ENCODE results near the gene HSPA12B.
A peak's percentile ranks its signal among the peaks of the same experiment; 100 is the strongest.

HSPA12B gene

GRCh38 chr20:3775457-3776108 is 43.1 kb downstream of the HSPA12B start:
- H3K36me3 ChIP-seq (ENCODE audit: control insufficient read depth, insufficient read depth, low read length), result no peaks in the 10 kb centered on the region
- no peak overlapping the region for H3K27ac ChIP-seq (ENCODE audit: low read depth, low read length)
- H3K27me3 ChIP-seq (ENCODE audit: control insufficient read depth, insufficient read depth, low read length), result peaks cover 42% of the 10 kb centered on the region
- H3K9ac ChIP-seq (ENCODE audit: low read depth, low read length), result no peak overlapping the region
- H3K4me1 ChIP-seq (ENCODE audit: control insufficient read depth, insufficient read depth, low read length), result peaks cover 10% of the 10 kb centered on the region
- no peak overlapping the region for H3K4me3 ChIP-seq (ENCODE audit: low read depth, low read length)
- no peaks in the 10 kb centered on the region for H3K9me3 ChIP-seq (ENCODE audit: control insufficient read depth, insufficient read depth, low read length)

GRCh38 chr20:3777381-3777715 is 44.9 kb downstream of the HSPA12B start:
- Histone ChIP-seq H3K36me3 (ENCODE audit: control insufficient read depth, insufficient read depth, low read length) (no peaks in the 10 kb centered on the region), H3K9me3 (ENCODE audit: control insufficient read depth, insufficient read depth, low read length) (no peaks in the 10 kb centered on the region), H3K9ac (ENCODE audit: low read depth, low read length) (no peak overlapping the region), H3K4me3 (ENCODE audit: low read depth, low read length) (peak overlapping the region; percentile 69), H3K27me3 (ENCODE audit: control insufficient read depth, insufficient read depth, low read length) (peaks cover 44% of the 10 kb centered on the region), H3K4me1 (ENCODE audit: control insufficient read depth, insufficient read depth, low read length) (peaks cover 10% of the 10 kb centered on the region), H3K27ac (ENCODE audit: low read depth, low read length) (no peak overlapping the region)

GRCh38 chr20:3777716-3778629 is 45.5 kb downstream of the HSPA12B start:
- Histone ChIP-seq H3K27me3 (ENCODE audit: control insufficient read depth, insufficient read depth, low read length) (peaks cover 44% of the 10 kb centered on the region), H3K9me3 (ENCODE audit: control insufficient read depth, insufficient read depth, low read length) (no peaks in the 10 kb centered on the region), H3K4me3 (ENCODE audit: low read depth, low read length) (peak overlapping the region; percentile 69), H3K36me3 (ENCODE audit: control insufficient read depth, insufficient read depth, low read length) (no peaks in the 10 kb centered on the region), H3K9ac (ENCODE audit: low read depth, low read length) (peak overlapping the region; percentile 32; the same call in 1 of the 2 replicates), H3K4me1 (ENCODE audit: control insufficient read depth, insufficient read depth, low read length) (peaks cover 10% of the 10 kb centered on the region), H3K27ac (ENCODE audit: low read depth, low read length) (no peak overlapping the region)

- no peak overlapping the region for H3K4me3 ChIP-seq (ENCODE audit: low read depth, low read length)
- H3K4me1 ChIP-seq (ENCODE audit: control insufficient read depth, insufficient read depth, low read length), result peaks cover 10% of the 10 kb centered on the region
- H3K9ac ChIP-seq (ENCODE audit: low read depth, low read length), result no peak overlapping the region
- H3K27me3 ChIP-seq (ENCODE audit: control insufficient read depth, insufficient read depth, low read length), result peaks cover 44% of the 10 kb centered on the region
- H3K9me3 ChIP-seq (ENCODE audit: control insufficient read depth, insufficient read depth, low read length), result no peaks in the 10 kb centered on the region
- H3K27ac ChIP-seq (ENCODE audit: low read depth, low read length), result no peak overlapping the region
- H3K36me3 ChIP-seq (ENCODE audit: control insufficient read depth, insufficient read depth, low read length), result no peaks in the 10 kb centered on the region
Observed at GRCh38 chr20:3778976-3779375, 46.5 kb downstream of the HSPA12B start.

GRCh38 chr20:3781153-3781910 is 48.8 kb downstream of the HSPA12B start, which contains the start of gene SPEF1:
Gene SPEF1, minus strand, starts transcription at chr20:3781448. Its CDS starts 161 bp downstream, at chr20:3781287.
- Histone ChIP-seq H3K27ac (ENCODE audit: low read depth, low read length) (peak within 1 kb of the TSS; percentile 34), H3K27me3 (ENCODE audit: control insufficient read depth, insufficient read depth, low read length) (peaks cover 36% of the 10 kb centered on the region), H3K36me3 (ENCODE audit: control insufficient read depth, insufficient read depth, low read length) (peaks cover 3% of the 10 kb centered on the region; the same call in 1 of the 2 replicates), H3K4me3 (ENCODE audit: low read depth, low read length) (peak within 1 kb of the TSS; percentile 61), H3K9ac (ENCODE audit: low read depth, low read length) (no peak within 1 kb of the TSS), H3K4me1 (ENCODE audit: control insufficient read depth, insufficient read depth, low read length) (peaks cover 10% of the 10 kb centered on the region), H3K9me3 (ENCODE audit: control insufficient read depth, insufficient read depth, low read length) (no peaks in the 10 kb centered on the region)

DNA sequence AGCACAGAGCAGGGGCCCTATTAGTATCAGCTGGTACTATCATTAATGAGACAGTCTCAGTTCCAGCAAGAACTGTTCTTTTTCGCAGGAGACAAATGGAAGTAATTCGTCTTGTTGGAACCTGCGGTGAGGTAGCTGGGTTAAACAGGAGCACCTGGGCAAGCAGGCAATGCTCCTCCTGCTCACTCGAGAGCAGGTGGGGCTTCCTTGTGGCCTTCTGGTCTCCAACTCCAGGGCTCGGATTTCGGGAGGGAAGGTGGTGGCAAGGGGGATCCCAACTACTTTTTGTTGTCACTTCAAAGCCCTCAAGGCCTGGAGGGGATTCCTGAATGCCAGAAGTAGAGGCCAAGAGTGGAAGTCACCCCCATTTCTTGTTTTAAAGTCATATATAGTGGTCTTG is 50.1 kb downstream of the HSPA12B start:
- Histone ChIP-seq H3K27me3 (ENCODE audit: control insufficient read depth, insufficient read depth, low read length) (peaks cover 24% of the 10 kb centered on the region), H3K36me3 (ENCODE audit: control insufficient read depth, insufficient read depth, low read length) (peaks cover 3% of the 10 kb centered on the region; the same call in 1 of the 2 replicates), H3K9ac (ENCODE audit: low read depth, low read length) (no peak overlapping the region), H3K27ac (ENCODE audit: low read depth, low read length) (no peak overlapping the region), H3K4me3 (ENCODE audit: low read depth, low read length) (no peak overlapping the region), H3K4me1 (ENCODE audit: control insufficient read depth, insufficient read depth, low read length) (peaks cover 6% of the 10 kb centered on the region), H3K9me3 (ENCODE audit: control insufficient read depth, insufficient read depth, low read length) (no peaks in the 10 kb centered on the region)

DNA sequence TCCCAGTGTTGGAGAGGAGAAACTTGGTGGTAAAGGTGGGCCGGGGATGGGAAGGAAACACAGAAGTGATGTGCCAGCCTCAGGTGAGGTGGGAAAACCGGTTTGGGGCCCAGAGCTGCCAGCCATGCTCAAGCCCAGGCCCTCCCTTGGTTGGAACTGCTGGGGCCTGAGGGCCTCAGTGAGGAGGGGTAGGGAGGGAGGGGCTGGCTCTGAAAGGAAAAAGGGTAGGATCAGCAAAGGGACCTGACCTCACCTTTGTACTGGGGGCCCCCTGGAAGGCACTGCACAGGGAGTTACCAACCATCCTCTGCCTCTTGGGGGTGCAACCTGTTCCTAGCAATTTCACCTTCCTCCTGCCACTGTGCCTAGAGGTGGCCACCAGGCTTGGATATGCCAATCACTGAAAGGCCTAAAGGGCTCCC is 50.6 kb downstream of the HSPA12B start:
- Histone ChIP-seq H3K36me3 (ENCODE audit: control insufficient read depth, insufficient read depth, low read length) (peaks cover 3% of the 10 kb centered on the region; the same call in 1 of the 2 replicates), H3K9ac (ENCODE audit: low read depth, low read length) (no peak overlapping the region), H3K27ac (ENCODE audit: low read depth, low read length) (no peak overlapping the region), H3K4me3 (ENCODE audit: low read depth, low read length) (no peak overlapping the region), H3K27me3 (ENCODE audit: control insufficient read depth, insufficient read depth, low read length) (peaks cover 24% of the 10 kb centered on the region), H3K9me3 (ENCODE audit: control insufficient read depth, insufficient read depth, low read length) (no peaks in the 10 kb centered on the region), H3K4me1 (ENCODE audit: control insufficient read depth, insufficient read depth, low read length) (peaks cover 6% of the 10 kb centered on the region)

- Histone ChIP-seq H3K27me3 (ENCODE audit: control insufficient read depth, insufficient read depth, low read length) (peaks cover 19% of the 10 kb centered on the region), H3K4me1 (ENCODE audit: control insufficient read depth, insufficient read depth, low read length) (peaks cover 1% of the 10 kb centered on the region; the same call in 1 of the 2 replicates), H3K9me3 (ENCODE audit: control insufficient read depth, insufficient read depth, low read length) (no peaks in the 10 kb centered on the region), H3K4me3 (ENCODE audit: low read depth, low read length) (no peak overlapping the region), H3K9ac (ENCODE audit: low read depth, low read length) (no peak overlapping the region), H3K36me3 (ENCODE audit: control insufficient read depth, insufficient read depth, low read length) (peaks cover 3% of the 10 kb centered on the region; the same call in 1 of the 2 replicates), H3K27ac (ENCODE audit: low read depth, low read length) (no peak overlapping the region)
Observed at GRCh38 chr20:3783511-3784195, 51.2 kb downstream of the HSPA12B start.

- H3K27ac ChIP-seq (ENCODE audit: low read depth, low read length), result no peak overlapping the region
- H3K27me3 ChIP-seq (ENCODE audit: control insufficient read depth, insufficient read depth, low read length), result peaks cover 12% of the 10 kb centered on the region
- no peaks in the 10 kb centered on the region for H3K4me1 ChIP-seq (ENCODE audit: control insufficient read depth, insufficient read depth, low read length)
- no peak overlapping the region for H3K4me3 ChIP-seq (ENCODE audit: low read depth, low read length)
- H3K9me3 ChIP-seq (ENCODE audit: control insufficient read depth, insufficient read depth, low read length), result no peaks in the 10 kb centered on the region
- H3K36me3 ChIP-seq (ENCODE audit: control insufficient read depth, insufficient read depth, low read length), result peaks cover 3% of the 10 kb centered on the region; the same call in 1 of the 2 replicates
- H3K9ac ChIP-seq (ENCODE audit: low read depth, low read length), result no peak overlapping the region
Observed at GRCh38 chr20:3784216-3784853, 51.9 kb downstream of the HSPA12B start.

DNA sequence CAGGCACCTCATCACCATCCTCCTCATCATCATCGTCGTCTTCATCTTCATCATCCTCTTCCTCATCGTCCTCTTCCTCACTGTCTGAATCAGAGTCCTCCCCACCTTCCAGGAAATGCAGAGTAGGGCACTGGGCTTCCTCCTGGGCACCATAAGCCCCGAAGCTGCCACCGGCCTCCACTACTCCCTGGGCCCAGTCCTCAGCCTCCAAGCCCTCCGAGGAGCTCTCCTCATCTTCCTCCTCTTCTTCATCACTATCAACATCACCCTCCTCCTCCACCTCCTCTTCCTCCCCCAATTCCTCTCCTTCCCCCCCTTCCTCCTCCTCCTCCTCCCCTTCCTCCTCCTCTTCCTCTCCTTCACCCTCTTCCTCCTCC is 52.4 kb downstream of the HSPA12B start:
- H3K9me3 ChIP-seq (ENCODE audit: control insufficient read depth, insufficient read depth, low read length), result no peaks in the 10 kb centered on the region
- H3K36me3 ChIP-seq (ENCODE audit: control insufficient read depth, insufficient read depth, low read length), result peaks cover 3% of the 10 kb centered on the region; the same call in 1 of the 2 replicates
- no peak overlapping the region for H3K9ac ChIP-seq (ENCODE audit: low read depth, low read length)
- H3K4me3 ChIP-seq (ENCODE audit: low read depth, low read length), result no peak overlapping the region
- peaks cover 7% of the 10 kb centered on the region for H3K27me3 ChIP-seq (ENCODE audit: control insufficient read depth, insufficient read depth, low read length)
- no peak overlapping the region for H3K27ac ChIP-seq (ENCODE audit: low read depth, low read length)
- H3K4me1 ChIP-seq (ENCODE audit: control insufficient read depth, insufficient read depth, low read length), result no peaks in the 10 kb centered on the region

Measured in HUES48 (cell line).